HUES6 (cell line): Measurements from ENCODE around the gene EFNA2.

Experiments used
- H3K27ac ChIP-seq: 2 replicates; pipeline ENCODE4 v1.7.0; 2013; ENCODE audit warnings: low read depth, mild to moderate bottlenecking, low read length, inconsistent platforms
- H3K27me3 ChIP-seq: 2 replicates; pipeline ENCODE4 v1.6.1; 2013; ENCODE audit warnings: low read length; ENCODE audit not compliant: control insufficient read depth, insufficient read depth
- H3K36me3 ChIP-seq: 2 replicates; pipeline ENCODE4 v1.6.1; 2013; ENCODE audit warnings: low read length; ENCODE audit not compliant: control insufficient read depth, insufficient read depth
- H3K4me1 ChIP-seq: 2 replicates; pipeline ENCODE4 v1.6.1; 2013; ENCODE audit warnings: low read length; ENCODE audit not compliant: control insufficient read depth, insufficient read depth
- H3K4me3 ChIP-seq: 2 replicates; pipeline ENCODE4 v1.5.1; 2013; ENCODE audit warnings: low read depth, low read length
- H3K9ac ChIP-seq: one replicate; pipeline ENCODE4 v1.6.1; 2013; ENCODE audit warnings: mild to moderate bottlenecking, low read length
- H3K9me3 ChIP-seq: 2 replicates; pipeline ENCODE4 v1.6.1; 2013; ENCODE audit warnings: low read depth, low read length; ENCODE audit not compliant: control insufficient read depth, insufficient read depth

EFNA2 gene

GRCh38 chr19:1289686-1290025 lies 4.0 kb downstream of the EFNA2 start:
- peaks cover 51% of the 10 kb centered on the region for H3K27me3 ChIP-seq
- H3K4me1 ChIP-seq, result peaks cover 8% of the 10 kb centered on the region; the same call in 1 of the 2 replicates
- H3K9me3 ChIP-seq, result no peaks in the 10 kb centered on the region
- H3K9ac ChIP-seq, result no peak overlapping the region
- H3K27ac ChIP-seq, result no peak overlapping the region
- H3K36me3 ChIP-seq, result no peaks in the 10 kb centered on the region
- H3K4me3 ChIP-seq, result no peak overlapping the region

- Histone ChIP-seq H3K36me3 (no peaks in the 10 kb centered on the region), H3K4me1 (peaks cover 12% of the 10 kb centered on the region)
Measured at GRCh38 chr19:1290196-1290702, 4.6 kb downstream of the EFNA2 start.

GRCh38 chr19:1290703-1291651 lies 5.3 kb downstream of the EFNA2 start:
- Histone ChIP-seq H3K36me3 (no peaks in the 10 kb centered on the region), H3K9me3 (no peaks in the 10 kb centered on the region), H3K27ac (no peak overlapping the region), H3K9ac (no peak overlapping the region), H3K27me3 (peaks cover 52% of the 10 kb centered on the region; the same call in 1 of the 2 replicates), H3K4me3 (no peak overlapping the region), H3K4me1 (peaks cover 12% of the 10 kb centered on the region)

More at GRCh38 chr19:1290196-1290702, 4.6 kb downstream of the EFNA2 start:
- no peak overlapping the region for H3K27ac ChIP-seq
- H3K9ac ChIP-seq, result no peak overlapping the region
- H3K4me3 ChIP-seq, result no peak overlapping the region
- no peaks in the 10 kb centered on the region for H3K9me3 ChIP-seq
- peaks cover 51% of the 10 kb centered on the region for H3K27me3 ChIP-seq

GRCh38 chr19:1291761-1292418 lies 6.2 kb downstream of the EFNA2 start:
- no peak overlapping the region for H3K4me3 ChIP-seq
- H3K9ac ChIP-seq, result no peak overlapping the region
- peaks cover 46% of the 10 kb centered on the region; the same call in 1 of the 2 replicates for H3K27me3 ChIP-seq
- no peak overlapping the region for H3K27ac ChIP-seq
- H3K4me1 ChIP-seq, result peaks cover 7% of the 10 kb centered on the region
- no peaks in the 10 kb centered on the region for H3K36me3 ChIP-seq
- H3K9me3 ChIP-seq, result no peaks in the 10 kb centered on the region

GRCh38 chr19:1292419-1293151 lies 6.9 kb downstream of the EFNA2 start:
- Histone ChIP-seq H3K27me3 (peaks cover 40% of the 10 kb centered on the region; the same call in 1 of the 2 replicates), H3K4me3 (no peak overlapping the region), H3K9ac (no peak overlapping the region), H3K27ac (no peak overlapping the region), H3K36me3 (no peaks in the 10 kb centered on the region), H3K9me3 (no peaks in the 10 kb centered on the region), H3K4me1 (peaks cover 3% of the 10 kb centered on the region)

- Histone ChIP-seq H3K4me1 (peaks cover 3% of the 10 kb centered on the region; the same call in 1 of the 2 replicates), H3K27me3 (peaks cover 31% of the 10 kb centered on the region; the same call in 1 of the 2 replicates), H3K27ac (no peak overlapping the region), H3K9me3 (no peaks in the 10 kb centered on the region), H3K36me3 (no peaks in the 10 kb centered on the region), H3K9ac (no peak overlapping the region), H3K4me3 (no peak overlapping the region)
Measured at GRCh38 chr19:1293782-1294604, 8.3 kb downstream of the EFNA2 start.

GRCh38 chr19:1294688-1295087 lies 9.0 kb downstream of the EFNA2 start:
- H3K9me3 ChIP-seq, result no peaks in the 10 kb centered on the region
- no peak overlapping the region for H3K27ac ChIP-seq
- H3K4me3 ChIP-seq, result no peak overlapping the region
- H3K36me3 ChIP-seq, result no peaks in the 10 kb centered on the region
- peaks cover 31% of the 10 kb centered on the region; the same call in 1 of the 2 replicates for H3K27me3 ChIP-seq
- H3K4me1 ChIP-seq, result peaks cover 3% of the 10 kb centered on the region; the same call in 1 of the 2 replicates
- H3K9ac ChIP-seq, result no peak overlapping the region

- Histone ChIP-seq H3K4me1 (peaks cover 3% of the 10 kb centered on the region; the same call in 1 of the 2 replicates), H3K9ac (no peak overlapping the region), H3K36me3 (no peaks in the 10 kb centered on the region), H3K27me3 (peaks cover 31% of the 10 kb centered on the region; the same call in 1 of the 2 replicates), H3K9me3 (no peaks in the 10 kb centered on the region), H3K27ac (no peak overlapping the region), H3K4me3 (peak overlapping the region; percentile 60)
Measured at GRCh38 chr19:1295169-1296012, 9.7 kb downstream of the EFNA2 start.

GRCh38 chr19:1296078-1296477 lies 10.4 kb downstream of the EFNA2 start:
- Histone ChIP-seq H3K27ac (no peak overlapping the region), H3K4me1 (peaks cover 3% of the 10 kb centered on the region; the same call in 1 of the 2 replicates), H3K9ac (no peak overlapping the region), H3K9me3 (no peaks in the 10 kb centered on the region), H3K4me3 (no peak overlapping the region), H3K27me3 (peaks cover 31% of the 10 kb centered on the region; the same call in 1 of the 2 replicates), H3K36me3 (no peaks in the 10 kb centered on the region)
